Neuron (in vitro differentiated cells): ENCODE results near the gene FBXO10.
"Not testable (repeated sequence)": the region's sequence is repeated elsewhere in the genome, so short reads cannot be mapped to it uniquely, and the experiment has no call there.

ENCODE experiments used
- H2AFZ ChIP-seq: one replicate; pipeline ENCODE4 v1.6.1; 2013; ENCODE audit warnings: low read depth, mild to moderate bottlenecking, inconsistent platforms, low read length, moderate library complexity
- H3K27me3 ChIP-seq: one replicate; pipeline ENCODE4 v1.6.1; 2013; ENCODE audit warnings: low read length; ENCODE audit not compliant: insufficient read depth
- H3K36me3 ChIP-seq: one replicate; pipeline ENCODE4 v1.6.1; 2013; ENCODE audit warnings: low read length; ENCODE audit not compliant: insufficient read depth
- H3K4me1 ChIP-seq: one replicate; pipeline ENCODE4 v1.6.1; 2013; ENCODE audit warnings: low read length; ENCODE audit not compliant: insufficient read depth
- H3K4me3 ChIP-seq: 2 replicates; pipeline ENCODE4 v1.5.1; 2013; ENCODE audit warnings: mild to moderate bottlenecking, low read length, moderate library complexity
- H3K9me3 ChIP-seq: one replicate; pipeline ENCODE4 v1.6.1; 2013; ENCODE audit warnings: low read length

Gene FBXO10

GRCh38 chr9:37512437-37512836, 63.7 kb downstream of the FBXO10 start:
- no peak overlapping the region for H2AFZ ChIP-seq
- H3K4me3 ChIP-seq: no peak overlapping the region
- H3K4me1 ChIP-seq: no peaks in the 10 kb centered on the region
- H3K9me3 ChIP-seq: no peaks in the 10 kb centered on the region
- no peaks in the 10 kb centered on the region for H3K27me3 ChIP-seq
- peaks cover 37% of the 10 kb centered on the region for H3K36me3 ChIP-seq

- H3K9me3 ChIP-seq: no peaks in the 10 kb centered on the region
- H3K27me3 ChIP-seq: no peaks in the 10 kb centered on the region
- H3K36me3 ChIP-seq: peaks cover 35% of the 10 kb centered on the region
- H2AFZ ChIP-seq: no peak overlapping the region
- no peaks in the 10 kb centered on the region for H3K4me1 ChIP-seq
- no peak overlapping the region for H3K4me3 ChIP-seq
Measured at GRCh38 chr9:37511016-37512010, 64.9 kb downstream of the FBXO10 start.

- H3K27me3 ChIP-seq, H3K9me3 ChIP-seq, H2AFZ ChIP-seq, H3K4me1 ChIP-seq, H3K4me3 ChIP-seq: not testable (repeated sequence)
- H3K36me3 ChIP-seq: peaks cover 33% of the 10 kb centered on the region
Measured at GRCh38 chr9:37510053-37510452, 66.1 kb downstream of the FBXO10 start.

- H3K4me3 ChIP-seq: no peak overlapping the region
- H2AFZ ChIP-seq: no peak overlapping the region
- H3K36me3 ChIP-seq: peaks cover 37% of the 10 kb centered on the region
- H3K4me1 ChIP-seq: no peaks in the 10 kb centered on the region
- H3K27me3 ChIP-seq: no peaks in the 10 kb centered on the region
- H3K9me3 ChIP-seq: no peaks in the 10 kb centered on the region
Measured at GRCh38 chr9:37509536-37509935, 66.6 kb downstream of the FBXO10 start.

GRCh38 chr9:37508834-37509206, 67.4 kb downstream of the FBXO10 start:
- Histone ChIP-seq H3K36me3 (peaks cover 42% of the 10 kb centered on the region), H3K9me3 (no peaks in the 10 kb centered on the region), H3K4me3 (no peak overlapping the region), H3K27me3 (no peaks in the 10 kb centered on the region), H3K4me1 (no peaks in the 10 kb centered on the region), H2AFZ (no peak overlapping the region)

- Histone ChIP-seq H3K4me1 (no peaks in the 10 kb centered on the region), H3K36me3 (peaks cover 47% of the 10 kb centered on the region)
Measured at GRCh38 chr9:37508135-37508833, 67.9 kb downstream of the FBXO10 start.

GRCh38 chr9:37507566-37508134, 68.5 kb downstream of the FBXO10 start:
- H3K36me3 ChIP-seq: peaks cover 54% of the 10 kb centered on the region

More at GRCh38 chr9:37508135-37508833, 67.9 kb downstream of the FBXO10 start:
- H2AFZ ChIP-seq: no peak overlapping the region
- H3K9me3 ChIP-seq: no peaks in the 10 kb centered on the region
- H3K27me3 ChIP-seq: no peaks in the 10 kb centered on the region
- no peak overlapping the region for H3K4me3 ChIP-seq

GRCh38 chr9:37504605-37505004, 71.6 kb downstream of the FBXO10 start:
- no peaks in the 10 kb centered on the region for H3K27me3 ChIP-seq
- H3K9me3 ChIP-seq: no peaks in the 10 kb centered on the region
- no peak overlapping the region for H2AFZ ChIP-seq
- no peaks in the 10 kb centered on the region for H3K4me1 ChIP-seq
- no peak overlapping the region for H3K4me3 ChIP-seq
- H3K36me3 ChIP-seq: peaks cover 58% of the 10 kb centered on the region

More at GRCh38 chr9:37507566-37508134, 68.5 kb downstream of the FBXO10 start:
- Histone ChIP-seq H2AFZ (no peak overlapping the region), H3K4me3 (no peak overlapping the region), H3K4me1 (no peaks in the 10 kb centered on the region), H3K9me3 (no peaks in the 10 kb centered on the region), H3K27me3 (no peaks in the 10 kb centered on the region)

GRCh38 chr9:37503736-37504135, 72.4 kb downstream of the FBXO10 start:
- Histone ChIP-seq H3K4me1 (no peaks in the 10 kb centered on the region), H3K36me3 (peaks cover 57% of the 10 kb centered on the region), H2AFZ (no peak overlapping the region)

GRCh38 chr9:37501957-37502596, 74.1 kb downstream of the FBXO10 start:
- Histone ChIP-seq H3K4me3 (no peak overlapping the region), H3K4me1 (no peaks in the 10 kb centered on the region), H3K27me3 (no peaks in the 10 kb centered on the region), H2AFZ (no peak overlapping the region), H3K9me3 (no peaks in the 10 kb centered on the region), H3K36me3 (peaks cover 63% of the 10 kb centered on the region)

More at GRCh38 chr9:37503736-37504135, 72.4 kb downstream of the FBXO10 start:
- no peaks in the 10 kb centered on the region for H3K27me3 ChIP-seq
- no peak overlapping the region for H3K4me3 ChIP-seq
- no peaks in the 10 kb centered on the region for H3K9me3 ChIP-seq

GRCh38 chr9:37499297-37499696, 76.9 kb downstream of the FBXO10 start:
- H3K4me1 ChIP-seq: no peaks in the 10 kb centered on the region
- H3K36me3 ChIP-seq: peaks cover 80% of the 10 kb centered on the region
- H3K27me3 ChIP-seq: no peaks in the 10 kb centered on the region
- no peak overlapping the region for H3K4me3 ChIP-seq
- H2AFZ ChIP-seq: no peak overlapping the region
- H3K9me3 ChIP-seq: no peaks in the 10 kb centered on the region

GRCh38 chr9:37498457-37498856, 77.7 kb downstream of the FBXO10 start:
- Histone ChIP-seq H3K4me3 (no peak overlapping the region), H3K4me1 (no peaks in the 10 kb centered on the region), H3K9me3 (no peaks in the 10 kb centered on the region), H3K27me3 (no peaks in the 10 kb centered on the region), H2AFZ (no peak overlapping the region), H3K36me3 (peaks cover 80% of the 10 kb centered on the region)
